ENCODE data around the gene BRIP1.

BRIP1 gene

DNA sequence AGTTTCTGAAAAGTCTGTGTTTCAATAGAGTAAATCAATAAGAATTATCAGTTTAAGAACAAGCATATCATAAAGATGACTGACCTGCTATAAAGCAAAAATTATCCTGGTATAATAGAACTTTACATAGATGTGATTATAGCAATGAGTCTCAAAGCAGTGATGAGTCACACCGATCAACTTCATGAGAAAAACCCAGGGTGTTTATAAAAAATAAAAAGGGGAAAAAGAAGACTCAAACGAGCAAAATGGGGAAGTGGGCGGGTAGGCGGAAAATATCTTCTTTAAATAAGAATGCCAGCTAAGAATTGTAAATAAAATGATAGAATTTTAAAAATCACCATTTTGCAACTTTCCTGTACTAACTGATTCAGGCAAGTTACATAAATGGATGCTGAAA is 46.8 kb downstream of the BRIP1 start:
- Histone ChIP-seq H3K27me3 (replicated peaks; ENCODE audit: control insufficient read depth, insufficient read depth, low read length) (no peaks in the 10 kb centered on the region), H3K4me3 (replicated peaks; ENCODE audit: low read depth, low read length) (no peak overlapping the region), H3K36me3 (ENCODE audit: control insufficient read depth, insufficient read depth, low read length) (no peaks in the 10 kb centered on the region; the same call in 1 of the 2 replicates)
- TF ChIP-seq, protein P1, sequence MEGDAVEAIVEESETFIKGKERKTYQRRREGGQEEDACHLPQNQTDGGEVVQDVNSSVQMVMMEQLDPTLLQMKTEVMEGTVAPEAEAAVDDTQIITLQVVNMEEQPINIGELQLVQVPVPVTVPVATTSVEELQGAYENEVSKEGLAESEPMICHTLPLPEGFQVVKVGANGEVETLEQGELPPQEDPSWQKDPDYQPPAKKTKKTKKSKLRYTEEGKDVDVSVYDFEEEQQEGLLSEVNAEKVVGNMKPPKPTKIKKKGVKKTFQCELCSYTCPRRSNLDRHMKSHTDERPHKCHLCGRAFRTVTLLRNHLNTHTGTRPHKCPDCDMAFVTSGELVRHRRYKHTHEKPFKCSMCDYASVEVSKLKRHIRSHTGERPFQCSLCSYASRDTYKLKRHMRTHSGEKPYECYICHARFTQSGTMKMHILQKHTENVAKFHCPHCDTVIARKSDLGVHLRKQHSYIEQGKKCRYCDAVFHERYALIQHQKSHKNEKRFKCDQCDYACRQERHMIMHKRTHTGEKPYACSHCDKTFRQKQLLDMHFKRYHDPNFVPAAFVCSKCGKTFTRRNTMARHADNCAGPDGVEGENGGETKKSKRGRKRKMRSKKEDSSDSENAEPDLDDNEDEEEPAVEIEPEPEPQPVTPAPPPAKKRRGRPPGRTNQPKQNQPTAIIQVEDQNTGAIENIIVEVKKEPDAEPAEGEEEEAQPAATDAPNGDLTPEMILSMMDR (IDR thresholded peaks at IDR 0.05; ENCODE audit: insufficient read depth, low read length, poor library complexity, severe bottlenecking), result no peak
- DNase-seq (ENCODE audit: extremely low read depth, insufficient read length), result no peak

DNA sequence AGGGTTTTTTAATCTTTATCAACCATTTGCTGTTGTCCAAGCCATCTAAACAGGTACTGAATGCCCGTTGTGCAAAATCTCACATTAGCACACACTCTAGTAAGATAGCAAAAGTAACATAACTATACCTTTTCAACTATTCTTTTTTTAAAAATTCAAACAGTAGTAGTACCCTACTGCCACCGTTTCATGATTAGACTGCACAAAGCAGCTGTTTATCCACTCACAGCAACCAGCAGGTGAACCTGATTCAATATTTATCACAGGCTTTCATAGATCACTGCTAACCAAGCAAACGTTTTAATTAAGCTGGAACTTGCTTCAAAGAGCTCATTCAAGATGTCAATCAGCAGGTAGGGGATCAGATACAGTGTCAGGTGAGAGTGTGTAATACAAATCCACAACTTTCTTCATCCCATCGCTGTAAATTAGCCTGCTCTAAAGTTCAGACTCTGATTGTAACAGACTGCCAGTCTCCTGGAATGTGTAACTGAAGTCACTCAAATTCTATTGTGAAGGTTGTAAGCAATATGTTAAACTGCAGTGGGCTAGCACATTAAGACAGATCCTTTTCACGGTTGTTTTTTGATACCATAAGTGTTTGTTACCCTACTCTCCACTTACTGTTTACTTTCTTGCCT is 47.3 kb downstream of the BRIP1 start:
- H3K36me3 ChIP-seq (ENCODE audit: control insufficient read depth, insufficient read depth, low read length), result no peaks in the 10 kb centered on the region; the same call in 1 of the 2 replicates
- no peaks in the 10 kb centered on the region for H3K27me3 ChIP-seq (replicated peaks; ENCODE audit: control insufficient read depth, insufficient read depth, low read length)
- DNase-seq (ENCODE audit: extremely low read depth, insufficient read length), result no peak
- TF ChIP-seq, protein P1 (IDR thresholded peaks at IDR 0.05; ENCODE audit: insufficient read depth, low read length, poor library complexity, severe bottlenecking), result no peak
- no peak overlapping the region for H3K4me3 ChIP-seq (replicated peaks; ENCODE audit: low read depth, low read length)

DNA sequence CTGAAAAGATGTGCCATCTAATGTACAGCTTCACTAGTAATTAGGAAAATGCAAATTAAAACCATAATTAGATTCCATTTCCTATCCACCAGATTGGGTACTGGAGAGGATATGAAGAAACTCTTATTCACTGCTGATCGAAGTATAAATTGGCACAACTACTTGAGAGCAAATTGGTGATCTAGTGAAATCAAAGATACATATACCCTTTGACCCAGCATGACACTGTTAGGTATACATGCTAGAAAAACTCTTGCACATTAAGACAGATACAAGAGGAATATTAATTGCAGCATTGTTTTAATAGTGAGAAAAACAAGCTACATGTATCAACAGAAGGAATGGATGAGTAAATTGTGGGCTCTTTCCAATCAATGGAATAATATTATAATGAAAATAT is 48.8 kb downstream of the BRIP1 start:
- Histone ChIP-seq H3K4me3 (replicated peaks; ENCODE audit: low read depth, low read length) (no peak overlapping the region), H3K27me3 (replicated peaks; ENCODE audit: control insufficient read depth, insufficient read depth, low read length) (no peaks in the 10 kb centered on the region), H3K36me3 (ENCODE audit: control insufficient read depth, insufficient read depth, low read length) (no peaks in the 10 kb centered on the region)
- TF ChIP-seq, protein P1 (IDR thresholded peaks at IDR 0.05; ENCODE audit: insufficient read depth, low read length, poor library complexity, severe bottlenecking), result no peak
- DNase-seq (ENCODE audit: extremely low read depth, insufficient read length), result no peak

DNA sequence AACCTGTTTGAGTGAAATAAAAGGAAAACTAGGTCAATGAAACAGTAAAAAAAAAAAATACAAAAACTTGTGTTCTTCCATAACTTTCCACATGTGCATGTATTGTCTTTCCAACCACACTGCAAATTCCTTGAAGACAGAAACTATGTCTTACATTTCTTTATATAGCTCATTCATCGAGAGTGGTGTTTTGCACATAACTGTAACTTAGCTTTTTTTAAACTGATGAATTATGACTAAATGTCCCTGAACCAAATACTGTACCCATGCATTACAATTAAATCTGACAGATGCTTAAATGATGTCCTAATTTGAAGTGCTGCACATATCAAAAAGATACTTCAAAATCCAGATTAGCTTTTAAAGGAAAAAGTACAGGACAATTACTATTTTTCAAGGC is 50.1 kb downstream of the BRIP1 start:
- Histone ChIP-seq H3K4me3 (replicated peaks; ENCODE audit: low read depth, low read length) (no peak overlapping the region), H3K36me3 (ENCODE audit: control insufficient read depth, insufficient read depth, low read length) (no peaks in the 10 kb centered on the region), H3K27me3 (replicated peaks; ENCODE audit: control insufficient read depth, insufficient read depth, low read length) (no peaks in the 10 kb centered on the region)
- DNase-seq (ENCODE audit: extremely low read depth, insufficient read length), result no peak
- TF ChIP-seq, protein P1 (IDR thresholded peaks at IDR 0.05; ENCODE audit: insufficient read depth, low read length, poor library complexity, severe bottlenecking), result no peak

DNA sequence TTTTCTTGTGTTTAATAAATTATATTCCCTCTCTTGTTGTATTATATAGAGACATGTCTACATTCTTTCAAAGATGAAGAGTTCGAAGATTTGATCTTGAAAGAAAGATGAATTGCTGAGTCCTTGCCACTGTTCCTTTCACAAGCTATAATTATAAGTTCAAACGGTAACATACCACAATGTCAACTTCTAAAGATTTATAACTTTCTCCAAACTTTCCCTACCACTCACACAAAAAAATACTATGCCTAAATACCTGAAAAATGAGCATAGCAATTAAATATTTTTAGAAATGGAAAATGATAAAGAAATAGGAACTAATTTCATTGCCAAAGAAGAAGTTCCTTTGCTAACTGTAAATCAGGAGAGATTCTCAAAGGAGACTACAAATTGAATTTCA is 50.6 kb downstream of the BRIP1 start:
- TF ChIP-seq, protein P1 (IDR thresholded peaks at IDR 0.05; ENCODE audit: insufficient read depth, low read length, poor library complexity, severe bottlenecking), result no peak
- Histone ChIP-seq H3K4me3 (replicated peaks; ENCODE audit: low read depth, low read length) (no peak overlapping the region), H3K36me3 (ENCODE audit: control insufficient read depth, insufficient read depth, low read length) (no peaks in the 10 kb centered on the region), H3K27me3 (replicated peaks; ENCODE audit: control insufficient read depth, insufficient read depth, low read length) (no peaks in the 10 kb centered on the region)
- no peak for DNase-seq (ENCODE audit: extremely low read depth, insufficient read length)

Measured in GM06990 (cell line).